Neutrophil (primary cell): ENCODE data around the gene CANT1.

ENCODE experiments used
- H3K27ac ChIP-seq: fragments of 200-600 bp; sonication (generic); 2 replicates; pipeline ENCODE4 v1.5.1; 2016; ENCODE audit warnings: mild to moderate bottlenecking, moderate library complexity
- H3K27me3 ChIP-seq: fragments of 200-600 bp; sonication (generic); 2 replicates; pipeline ENCODE4 v1.6.0; 2016; ENCODE audit warnings: mild to moderate bottlenecking
- H3K36me3 ChIP-seq: fragments of 200-600 bp; sonication (generic); 2 replicates; pipeline ENCODE4 v1.5.1; 2017
- H3K4me1 ChIP-seq, 2 experiments: fragments of 200-600 bp in 1 of 2; sonication (generic) in 1 of 2; 1 replicate in 1 of 2; 2 replicates in 1 of 2; pipeline versions ENCODE4 v1.5.1 to v1.6.1; 2013 to 2016; ENCODE audit warnings: low read depth in 1 of 2, low read length in 1 of 2, mild to moderate bottlenecking in 1 of 2, moderate library complexity in 1 of 2; ENCODE audit not compliant: control insufficient read depth in 1 of 2, insufficient read depth in 1 of 2
- H3K4me3 ChIP-seq, 2 experiments: fragments of 200-600 bp in 1 of 2; sonication (generic) in 1 of 2; 1 replicate in 1 of 2; 2 replicates in 1 of 2; pipeline ENCODE4 v1.5.1; 2013 to 2016; ENCODE audit warnings: low read depth in 1 of 2, low read length in 1 of 2, mild to moderate bottlenecking in 1 of 2, moderate library complexity in 1 of 2
- H3K9me3 ChIP-seq: fragments of 200-600 bp; sonication (generic); 2 replicates; pipeline ENCODE4 v1.5.1; 2016
- CTCF ChIP-seq: fragments of 200-600 bp; sonication (generic); IDR thresholded peaks from 2 replicates; pipeline ENCODE4 v1.5.1; 2016; ENCODE audit warnings: antibody characterized with exemption

The CANT1 gene

GRCh38 chr17:79027925-79028491 is 18.4 kb upstream of the CANT1 start:
- Histone ChIP-seq H3K36me3 (no peaks in the 10 kb centered on the region), H3K4me1 (peaks cover 0 to 9% of the 10 kb centered on the region in 2 experiments), H3K4me3 (no peak overlapping the region), H3K27ac (no peak overlapping the region), H3K9me3 (no peaks in the 10 kb centered on the region), H3K27me3 (peaks cover 92% of the 10 kb centered on the region)
- no peak for TF ChIP-seq CTCF

- Histone ChIP-seq H3K27me3 (peaks cover 97% of the 10 kb centered on the region), H3K36me3 (no peaks in the 10 kb centered on the region), H3K4me3 (no peak overlapping the region), H3K27ac (no peak overlapping the region), H3K9me3 (no peaks in the 10 kb centered on the region), H3K4me1 (peaks cover 0 to 9% of the 10 kb centered on the region in 2 experiments)
- TF ChIP-seq CTCF, result no peak
Measured at GRCh38 chr17:79027274-79027924, 17.8 kb upstream of the CANT1 start.

GRCh38 chr17:79026376-79027273 is 17.1 kb upstream of the CANT1 start:
- Histone ChIP-seq H3K27ac (no peak overlapping the region), H3K9me3 (no peaks in the 10 kb centered on the region), H3K27me3 (peaks cover 97% of the 10 kb centered on the region), H3K4me1 (peaks cover 0 to 9% of the 10 kb centered on the region in 2 experiments), H3K4me3 (no peak overlapping the region), H3K36me3 (no peaks in the 10 kb centered on the region)
- no peak for TF ChIP-seq CTCF

- Histone ChIP-seq H3K4me1 (peaks cover 0 to 9% of the 10 kb centered on the region in 2 experiments), H3K4me3 (no peak overlapping the region)
Measured at GRCh38 chr17:79024901-79025737, 15.6 kb upstream of the CANT1 start.

More at GRCh38 chr17:79024901-79025737, 15.6 kb upstream of the CANT1 start:
- TF ChIP-seq CTCF, result no peak
- Histone ChIP-seq H3K36me3 (no peaks in the 10 kb centered on the region), H3K9me3 (no peaks in the 10 kb centered on the region), H3K27ac (no peak overlapping the region), H3K27me3 (peaks cover 100% of the 10 kb centered on the region)
